Kidney capillary endothelial cell (primary cell): Measurements from ENCODE around the gene MAD1L1.

Source experiments
- DNase-seq: peaks from one replicate; pipeline ENCODE4 v3.0.0-alpha.2; 2018; ENCODE audit warnings: low spot score

Gene MAD1L1

GRCh38 chr7:2029211-2029905 is 203.4 kb downstream of the MAD1L1 start:
- no peak for DNase-seq

GRCh38 chr7:2028733-2029132 is 204.0 kb downstream of the MAD1L1 start:
- no peak for DNase-seq

DNA sequence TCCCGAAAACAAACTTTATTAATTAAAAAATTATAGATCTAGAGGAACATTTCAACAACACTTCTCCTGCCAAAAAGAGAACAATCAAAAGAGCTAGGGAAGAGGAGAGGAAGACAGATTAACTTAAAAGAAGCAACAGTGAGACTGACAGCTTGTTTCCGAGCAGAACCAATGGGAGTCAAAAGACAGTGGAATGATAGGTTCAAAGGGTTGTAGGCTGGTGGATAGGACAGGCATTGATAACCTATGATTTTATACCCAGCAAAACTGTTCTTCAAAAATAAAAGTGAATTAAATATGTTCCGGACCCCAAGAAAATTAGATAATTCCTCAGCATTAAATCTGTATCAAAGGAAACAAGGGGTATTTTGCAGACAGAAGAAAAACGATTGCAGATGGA is 207.6 kb downstream of the MAD1L1 start:
- no peak for DNase-seq

- no peak for DNase-seq
Measured at GRCh38 chr7:2024567-2024918, 208.2 kb downstream of the MAD1L1 start.

DNA sequence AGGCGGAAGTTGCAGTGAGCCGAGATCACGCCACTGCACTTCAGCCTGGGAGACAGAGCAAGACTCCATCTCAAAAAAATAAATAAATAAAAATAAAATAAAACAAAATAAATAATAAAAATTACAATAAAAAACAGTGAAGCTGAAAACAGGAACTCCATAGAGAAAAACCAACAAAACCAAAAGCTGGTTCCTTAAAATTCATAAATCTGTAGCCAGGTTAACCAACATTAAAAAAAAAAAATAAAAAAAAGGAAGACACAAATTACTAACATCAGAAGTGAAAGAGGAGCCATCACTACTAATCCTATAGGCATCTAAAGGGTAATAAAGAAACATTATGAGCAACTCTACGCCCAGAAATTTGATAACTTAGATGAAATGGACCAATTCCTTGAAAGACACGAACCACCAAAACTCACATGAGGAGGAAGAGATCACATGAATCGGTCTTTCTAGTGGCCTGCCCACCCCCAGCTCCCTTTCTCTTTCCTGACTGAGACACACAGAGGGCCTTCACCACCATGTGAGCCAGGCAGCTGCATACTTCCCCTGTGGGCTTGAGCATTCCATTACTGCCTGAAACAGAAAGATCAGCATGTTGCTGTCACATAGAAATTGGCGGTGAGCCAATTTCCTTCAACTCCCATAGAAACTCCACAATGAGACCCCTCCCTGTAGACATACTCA is 208.7 kb downstream of the MAD1L1 start:
- DNase-seq: no peak

- no peak for DNase-seq
Measured at GRCh38 chr7:2022737-2023250, 210.0 kb downstream of the MAD1L1 start.

- no peak for DNase-seq
Measured at GRCh38 chr7:2022021-2022409, 210.7 kb downstream of the MAD1L1 start.

- DNase-seq: peak; percentile 25
Measured at GRCh38 chr7:2019711-2020511, 212.8 kb downstream of the MAD1L1 start.

- DNase-seq: no peak
Measured at GRCh38 chr7:2019461-2019710, 213.4 kb downstream of the MAD1L1 start.

- peak; percentile 52 for DNase-seq
Measured at GRCh38 chr7:2018569-2019460, 213.9 kb downstream of the MAD1L1 start.

DNA sequence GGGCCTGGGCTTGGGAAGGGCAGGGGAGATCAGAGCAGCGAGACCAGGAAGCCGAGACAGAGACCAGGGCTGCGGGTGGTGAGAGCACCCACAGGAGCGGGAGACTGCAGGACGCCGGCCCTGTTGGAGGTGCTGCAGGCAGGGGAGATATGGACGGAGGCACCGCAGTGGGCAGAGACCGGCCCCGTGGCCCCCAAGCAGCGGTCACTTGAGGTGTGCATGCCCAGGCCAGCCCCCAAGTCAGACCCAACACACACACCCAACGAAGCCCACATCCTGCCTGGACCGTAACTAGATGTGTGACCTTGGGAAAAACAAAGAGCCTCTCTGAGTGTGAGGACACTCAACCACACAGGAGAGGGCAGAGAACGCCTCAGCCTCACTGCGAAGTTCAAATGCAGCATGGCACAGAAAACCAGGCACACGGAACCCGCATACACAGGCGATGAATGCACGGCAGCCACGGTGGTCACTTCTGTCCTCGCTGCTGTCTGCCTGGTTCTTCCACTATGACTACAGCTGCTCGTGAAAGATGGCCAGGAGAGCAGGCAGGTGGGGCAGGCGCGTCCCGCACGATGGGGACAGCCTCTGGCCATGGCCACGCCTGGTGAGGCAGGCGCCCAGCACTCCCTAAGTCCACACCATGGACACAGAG is 214.7 kb downstream of the MAD1L1 start:
- no peak for DNase-seq

DNA sequence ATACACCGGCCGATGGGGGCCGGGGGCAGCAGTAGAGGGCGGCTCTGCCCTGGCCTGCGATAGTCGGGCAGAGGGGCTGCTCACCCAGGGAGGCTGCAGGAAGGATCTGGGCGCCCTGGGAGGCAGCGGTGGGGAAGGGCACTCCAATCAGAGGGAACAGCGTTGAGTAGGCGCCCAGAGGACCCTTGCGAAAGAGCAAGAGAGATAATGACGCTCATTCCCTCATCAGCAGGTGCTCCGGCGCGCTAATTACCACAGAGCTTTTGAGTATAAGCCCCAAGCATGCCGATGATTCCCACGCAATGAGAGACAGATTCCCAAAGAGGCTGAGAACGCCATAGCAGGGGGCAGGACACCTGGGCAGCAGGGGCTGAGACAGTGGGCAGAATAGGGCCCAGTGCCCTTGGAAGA is 215.3 kb downstream of the MAD1L1 start:
- DNase-seq: no peak

DNA sequence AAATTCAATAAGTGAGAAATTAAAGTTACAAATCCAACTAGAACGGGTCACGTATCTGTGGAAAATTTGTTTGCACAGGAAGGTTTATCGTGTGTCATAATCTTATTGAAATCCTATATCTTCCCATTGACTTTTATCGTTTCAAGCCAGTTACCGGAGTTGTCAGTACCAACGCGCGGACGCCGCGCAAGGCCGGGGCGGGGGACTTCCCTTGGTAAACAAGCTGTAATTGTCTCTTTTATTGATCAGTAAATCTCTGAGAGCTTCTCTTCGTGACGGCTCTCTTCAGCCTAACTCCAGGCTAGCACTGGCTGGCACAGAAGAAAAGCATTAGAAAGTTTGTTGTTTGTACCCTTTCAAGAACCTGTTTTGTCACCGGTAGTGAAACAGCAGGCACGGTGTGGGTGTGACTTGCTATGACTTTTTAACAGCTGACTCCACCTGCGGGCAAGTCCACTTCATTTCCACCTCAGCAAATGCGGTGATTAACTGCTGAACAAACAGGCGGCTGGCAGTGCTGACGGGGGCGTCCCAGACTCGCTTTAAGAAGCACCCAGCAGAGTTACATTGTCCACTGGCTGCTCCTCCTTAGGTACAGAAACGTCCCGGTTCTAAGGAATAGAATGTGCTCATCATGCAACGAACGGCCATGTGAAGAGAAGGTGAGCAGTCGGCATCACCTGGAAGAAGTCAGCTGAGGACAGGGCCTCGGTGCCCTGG is 215.8 kb downstream of the MAD1L1 start:
- no peak for DNase-seq

GRCh38 chr7:2016021-2016631 is 216.6 kb downstream of the MAD1L1 start:
- DNase-seq: no peak

GRCh38 chr7:2015251-2015871 is 217.4 kb downstream of the MAD1L1 start:
- no peak for DNase-seq

GRCh38 chr7:2014391-2015241 is 218.1 kb downstream of the MAD1L1 start:
- no peak for DNase-seq

GRCh38 chr7:2013381-2014311 is 219.1 kb downstream of the MAD1L1 start:
- no peak for DNase-seq

GRCh38 chr7:2012981-2013380 is 219.8 kb downstream of the MAD1L1 start:
- DNase-seq: no peak
